GM21381 (cell line): ENCODE results near the gene RHOH.

Experiments used
- ATAC-seq: cut with Tn5 transposase; IDR thresholded peaks from one replicate; pipeline ENCODE4 v1.9.1; 2021; ENCODE audit warnings: mild to moderate bottlenecking, moderate library complexity; ENCODE audit not compliant: unreplicated experiment

The RHOH gene

DNA sequence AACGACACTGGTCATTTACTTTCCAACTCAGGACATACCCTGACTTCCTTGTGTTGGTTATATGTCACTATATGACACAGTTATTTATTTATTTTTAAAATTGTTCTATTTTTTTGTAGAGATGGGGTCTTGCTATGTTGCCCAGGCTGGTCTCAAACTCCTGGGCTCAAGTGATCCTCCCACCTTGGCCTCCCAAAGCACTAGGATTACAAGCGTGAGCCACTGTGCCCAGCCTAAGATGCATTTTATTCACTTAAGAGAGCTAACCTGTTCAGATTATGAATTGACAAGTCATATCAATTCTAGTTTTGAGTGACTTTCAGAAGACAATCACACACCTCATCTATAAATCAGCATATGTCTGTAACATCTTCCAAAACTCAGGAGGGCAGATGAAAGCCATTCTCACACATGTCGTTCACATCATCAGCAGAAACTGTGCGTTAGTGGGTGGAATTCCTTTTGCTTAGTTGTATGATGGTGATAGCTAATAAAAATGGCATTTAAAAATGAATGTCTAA lies 9.4 kb upstream of the RHOH start:
- ATAC-seq: no peak

DNA sequence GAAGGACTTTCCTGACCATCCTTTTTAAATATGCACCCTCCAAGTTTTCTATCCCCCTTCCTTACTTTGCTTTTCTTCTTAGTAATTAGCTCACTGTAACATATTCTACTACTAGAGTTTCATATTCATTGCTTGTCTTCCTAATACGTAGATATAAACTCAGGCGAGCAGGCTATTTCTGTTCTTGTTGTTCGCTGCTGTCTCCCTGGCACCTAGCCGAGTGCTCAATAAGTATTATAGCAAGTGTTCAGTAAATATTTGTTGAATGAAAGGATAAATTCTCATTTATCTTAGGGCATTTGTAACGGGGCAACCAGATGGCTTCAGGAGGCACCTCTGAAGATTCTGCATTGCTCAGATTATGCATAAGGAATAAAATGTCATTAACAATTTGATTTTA lies 6.8 kb upstream of the RHOH start:
- no peak for ATAC-seq

DNA sequence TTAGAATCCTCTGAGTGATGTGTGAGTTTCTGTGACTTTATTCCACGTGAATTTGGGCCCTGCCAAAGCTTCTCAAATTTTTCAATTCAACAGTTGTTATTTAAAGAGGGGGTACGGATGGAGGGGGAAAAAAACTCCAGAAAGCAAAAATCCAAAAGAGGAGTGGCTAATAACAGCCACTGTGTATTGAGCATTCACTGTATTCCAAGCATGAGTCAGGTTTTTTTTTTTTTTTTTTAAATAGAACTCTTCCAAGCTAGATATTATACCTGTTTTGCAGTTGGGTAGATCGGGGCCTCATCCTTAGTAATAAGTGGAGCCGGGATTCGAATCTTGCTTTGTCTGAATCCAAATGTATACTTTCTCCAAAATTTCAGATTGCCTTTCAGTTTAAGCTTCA lies 6.4 kb upstream of the RHOH start:
- ATAC-seq: no peak

DNA sequence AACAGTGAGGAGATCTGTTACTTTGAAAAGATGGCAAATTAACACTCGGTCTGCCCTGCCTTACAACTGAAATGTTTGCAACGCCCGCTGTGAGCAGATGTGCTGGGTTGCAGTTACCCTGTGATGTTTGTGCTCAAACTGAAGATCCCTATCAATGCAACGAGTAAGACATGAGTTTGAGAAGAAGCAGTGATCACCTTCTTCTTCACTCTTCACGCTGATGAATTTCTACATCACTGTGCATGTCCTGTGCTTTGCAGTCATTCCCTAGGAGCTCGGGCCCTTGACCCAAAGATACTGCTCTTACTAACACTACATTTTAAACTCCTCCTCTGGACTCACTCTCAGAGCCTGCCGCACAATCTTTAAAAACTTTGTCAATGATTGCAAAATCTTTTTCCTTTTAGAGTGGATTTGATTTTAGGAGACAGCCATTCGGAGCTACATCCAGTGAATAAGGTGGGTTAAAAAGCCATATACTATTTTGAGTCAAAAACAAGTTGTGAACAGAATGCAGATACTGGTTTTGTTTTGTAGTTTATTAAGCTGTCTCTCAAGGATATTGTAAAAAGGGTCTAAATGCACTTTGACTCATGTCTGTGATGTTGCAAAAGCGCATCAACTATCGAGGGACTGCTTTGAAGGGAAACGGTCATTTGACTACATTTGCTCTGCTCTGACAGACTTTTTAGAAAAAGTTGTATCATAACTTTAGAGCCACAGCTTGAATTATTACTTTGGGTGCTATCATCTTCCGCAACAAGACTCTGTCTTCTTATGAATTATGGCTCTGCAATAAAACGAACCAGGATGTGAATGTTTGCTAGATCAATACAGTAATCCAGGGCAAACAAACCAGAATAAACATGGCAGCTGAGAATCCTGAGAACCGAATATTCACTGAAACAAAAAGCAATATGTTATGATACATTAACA lies 5.7 kb upstream of the RHOH start:
- no peak for ATAC-seq

DNA sequence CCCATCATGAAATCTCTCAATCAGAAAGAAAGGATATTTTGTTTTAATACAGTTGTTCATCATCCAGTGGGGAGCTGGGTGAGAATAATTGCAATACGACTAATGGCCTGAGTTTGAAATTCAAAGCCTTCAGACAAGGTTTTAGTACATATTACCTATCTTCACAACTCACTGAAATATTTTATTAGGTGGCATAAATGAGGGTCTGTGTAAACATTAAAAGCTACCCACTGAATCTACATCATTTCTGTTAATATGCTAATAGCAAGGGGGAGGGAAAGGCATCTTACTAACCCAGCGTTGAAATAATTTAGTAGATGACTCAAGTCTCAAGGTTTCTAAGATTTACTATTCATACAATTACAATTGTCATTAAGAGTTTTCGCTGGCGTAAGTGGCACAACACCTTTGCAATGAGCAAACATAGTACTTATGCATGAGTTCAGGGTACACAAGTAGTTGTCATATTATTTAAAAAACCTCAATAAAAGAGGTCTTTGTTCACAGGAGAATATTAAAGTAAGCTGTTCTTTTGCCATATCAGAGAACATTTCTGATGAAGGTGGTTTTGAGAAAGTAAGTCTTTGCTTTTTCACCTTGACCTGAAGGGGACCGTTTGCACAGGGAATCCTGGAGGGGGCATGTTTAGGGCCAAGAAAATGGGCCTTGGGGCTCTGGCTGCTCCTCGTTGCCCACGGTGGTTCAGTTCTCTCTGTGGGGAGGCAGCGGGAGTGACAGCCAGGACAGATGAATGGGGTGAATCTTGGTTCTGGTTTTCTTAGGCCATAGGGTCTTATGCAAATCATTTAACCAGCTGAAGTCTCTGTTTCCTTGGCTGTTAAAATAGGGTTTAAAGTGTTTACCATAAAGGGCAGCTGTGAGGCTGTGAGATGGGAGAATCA lies 4.5 kb upstream of the RHOH start:
- peak; percentile 40 for ATAC-seq

DNA sequence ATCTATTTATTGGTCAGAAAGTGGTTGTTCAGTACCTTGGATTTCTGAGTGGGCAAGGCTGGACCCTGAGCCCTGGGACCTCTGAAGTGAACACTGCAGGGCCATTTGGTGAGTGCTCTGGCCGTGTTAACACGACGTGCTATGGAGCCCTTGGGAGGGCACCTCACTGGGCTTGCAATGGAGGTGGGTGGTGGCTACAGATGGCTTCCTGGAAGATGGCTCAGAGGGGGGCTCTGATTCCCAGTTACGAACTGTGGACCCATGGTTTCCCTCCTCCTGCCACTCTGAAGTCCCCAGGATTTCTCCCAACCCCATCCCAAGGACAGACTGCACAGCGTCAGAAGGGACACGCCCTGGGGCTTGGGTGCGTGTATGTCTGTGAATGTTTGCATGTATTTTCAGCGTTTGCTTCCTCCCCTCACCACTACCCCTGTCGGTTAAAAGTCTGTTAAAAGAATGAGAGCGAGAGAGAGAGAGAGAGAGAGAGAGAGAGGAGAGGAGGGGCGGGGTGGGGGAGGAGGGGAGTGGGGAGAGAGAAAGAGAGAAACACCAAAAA lies 3.7 kb upstream of the RHOH start:
- peak; percentile 31 for ATAC-seq

DNA sequence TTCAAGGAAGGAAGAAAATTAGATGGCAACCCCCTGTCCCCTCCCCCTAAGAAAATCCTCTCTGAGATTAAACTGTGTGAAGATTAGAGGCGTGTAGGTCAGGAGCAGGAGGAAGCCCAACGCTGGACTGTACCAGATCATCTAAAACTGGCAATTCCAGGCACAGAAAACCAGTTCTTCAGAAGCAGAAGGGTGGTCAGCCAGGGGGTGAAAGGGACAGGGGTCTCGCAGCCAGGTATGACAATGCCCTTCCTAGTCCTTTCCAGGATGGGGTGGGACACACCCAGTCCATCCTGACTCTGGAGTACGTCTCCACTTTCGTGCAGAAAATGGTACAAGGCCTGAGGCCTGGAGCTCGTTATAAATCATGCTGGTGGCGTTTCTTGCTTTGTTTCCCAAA lies 3.3 kb upstream of the RHOH start:
- ATAC-seq: no peak

DNA sequence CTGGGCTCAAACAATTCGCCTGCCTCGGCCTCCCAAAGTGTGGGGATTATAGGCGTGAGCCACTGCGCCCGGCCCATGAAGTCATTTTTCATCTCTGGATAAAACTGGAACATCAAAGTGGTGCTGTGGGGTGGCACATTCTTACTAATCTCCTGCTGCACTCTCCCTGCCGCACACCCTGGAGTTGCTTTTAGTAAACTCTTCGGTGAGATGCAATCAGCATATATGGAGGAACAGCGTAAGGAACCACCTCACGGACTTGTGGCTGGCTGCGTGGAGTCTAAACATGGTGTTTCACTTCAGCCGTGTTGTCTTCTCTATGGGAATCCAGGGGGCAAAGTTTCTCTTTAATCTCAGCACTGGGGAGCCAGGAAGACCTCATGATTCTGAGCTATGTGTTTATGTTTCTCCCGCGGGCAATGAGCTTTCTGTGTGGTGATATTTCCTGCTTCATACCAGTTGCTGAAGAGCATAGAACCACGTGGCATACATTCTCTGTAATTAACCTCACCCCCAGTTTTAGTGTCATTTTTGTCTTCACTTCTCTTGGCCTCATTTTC lies 2.1 kb upstream of the RHOH start:
- ATAC-seq: no peak

DNA sequence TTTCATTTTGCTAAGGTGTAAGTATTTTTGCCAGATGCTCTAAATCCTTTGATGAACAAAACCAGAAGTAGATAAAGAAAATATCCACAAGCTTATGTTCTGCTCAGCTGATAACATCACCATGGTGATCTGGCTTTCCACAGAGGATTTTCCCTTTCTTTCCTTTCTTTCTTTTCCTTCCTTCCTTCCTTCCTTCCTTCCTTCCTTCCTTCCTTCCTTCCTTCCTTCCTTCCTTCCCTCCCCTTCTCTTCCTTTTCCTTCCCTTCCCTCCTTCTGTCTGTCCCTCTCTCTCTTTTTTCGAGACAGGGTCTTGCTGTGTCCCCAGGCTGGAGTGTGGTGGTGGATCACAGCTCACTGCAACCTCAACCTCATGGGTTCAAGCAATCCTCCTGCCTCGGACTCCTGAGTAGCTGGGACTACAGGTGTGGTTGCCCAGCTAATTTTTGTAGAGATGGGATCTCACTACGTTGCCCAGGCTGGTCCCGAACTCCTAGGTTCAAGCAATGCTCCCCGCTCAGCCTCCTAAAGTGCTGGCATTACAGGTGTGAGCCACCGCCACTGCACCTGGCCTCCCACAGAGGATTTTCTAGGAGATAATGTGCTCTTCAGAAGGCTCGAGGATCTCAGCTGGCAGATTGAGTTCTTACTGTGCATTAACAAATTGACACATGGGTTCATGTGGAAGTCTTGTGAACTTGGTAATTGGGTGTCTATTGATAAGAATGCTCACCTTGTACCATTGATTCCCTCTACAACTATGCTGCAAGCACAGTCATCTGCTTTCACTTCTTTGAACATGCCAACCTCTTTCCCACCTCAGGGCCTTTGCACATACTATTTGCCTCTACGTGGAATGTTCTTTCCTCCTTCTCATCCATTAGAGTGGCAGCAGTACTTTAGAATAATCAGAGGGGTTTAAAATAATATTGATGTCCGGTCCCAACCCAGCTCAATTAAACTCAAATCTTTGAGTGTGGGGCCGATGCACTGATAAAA lies 1.4 kb upstream of the RHOH start:
- no peak for ATAC-seq

DNA sequence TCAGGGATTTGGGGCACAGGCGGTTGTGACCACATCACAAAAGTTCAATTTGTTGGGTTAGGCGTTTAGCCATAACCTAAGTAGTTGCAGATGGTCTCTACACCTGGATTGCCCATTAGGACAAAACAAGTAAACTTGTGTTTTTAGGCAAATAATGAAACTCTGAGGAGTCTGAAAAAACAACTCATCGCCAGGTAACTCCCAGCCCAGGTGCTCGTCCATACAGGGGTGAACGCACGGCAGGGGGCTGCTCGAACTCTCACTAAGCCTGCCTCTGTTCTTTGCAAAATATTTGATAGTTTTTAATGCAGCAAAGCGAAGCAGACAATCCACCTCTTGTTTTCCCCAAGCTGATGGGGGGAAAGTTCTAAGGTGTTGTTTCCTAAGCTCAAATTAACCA lies 559 bp upstream of the RHOH start:
- no peak for ATAC-seq

DNA sequence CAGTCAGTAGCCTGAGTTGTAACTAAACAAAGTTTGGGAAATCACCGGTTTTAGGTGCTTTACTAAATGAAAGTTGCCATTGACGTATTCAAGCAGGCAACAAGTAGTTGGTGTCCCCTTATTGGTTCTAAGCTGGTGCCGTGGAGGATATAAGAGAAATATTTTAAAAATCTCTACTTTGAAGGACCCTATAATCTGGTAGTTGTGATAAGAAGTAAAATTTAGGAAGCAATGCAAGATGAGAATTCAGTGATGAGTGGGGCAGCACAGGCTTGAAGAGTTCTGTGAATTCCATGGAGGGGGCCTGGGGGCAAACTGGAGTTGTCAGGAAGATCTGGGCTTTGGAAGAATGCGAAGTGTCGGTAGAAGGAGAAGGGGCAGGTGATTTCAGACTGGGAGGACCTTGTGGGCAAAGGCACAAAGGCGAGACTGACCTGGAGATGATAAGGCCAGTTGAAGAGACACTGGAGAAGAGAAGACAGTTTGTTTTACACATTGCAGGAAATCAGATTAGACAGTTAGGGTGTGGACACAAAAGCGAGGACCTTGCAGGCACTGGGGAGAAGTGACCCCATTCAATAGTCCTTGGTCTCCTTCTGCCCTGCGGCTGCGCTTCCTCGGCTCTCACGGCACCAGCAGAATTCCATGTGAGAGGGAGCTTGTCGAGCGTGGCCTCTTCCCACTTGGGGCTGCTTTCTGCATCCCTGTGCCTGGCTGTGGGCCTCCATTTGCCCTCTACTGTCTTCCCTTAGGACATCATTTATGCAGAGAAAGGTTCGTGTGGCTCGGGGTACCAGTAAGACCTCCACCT lies 1.3 kb downstream of the RHOH start:
- ATAC-seq: no peak

DNA sequence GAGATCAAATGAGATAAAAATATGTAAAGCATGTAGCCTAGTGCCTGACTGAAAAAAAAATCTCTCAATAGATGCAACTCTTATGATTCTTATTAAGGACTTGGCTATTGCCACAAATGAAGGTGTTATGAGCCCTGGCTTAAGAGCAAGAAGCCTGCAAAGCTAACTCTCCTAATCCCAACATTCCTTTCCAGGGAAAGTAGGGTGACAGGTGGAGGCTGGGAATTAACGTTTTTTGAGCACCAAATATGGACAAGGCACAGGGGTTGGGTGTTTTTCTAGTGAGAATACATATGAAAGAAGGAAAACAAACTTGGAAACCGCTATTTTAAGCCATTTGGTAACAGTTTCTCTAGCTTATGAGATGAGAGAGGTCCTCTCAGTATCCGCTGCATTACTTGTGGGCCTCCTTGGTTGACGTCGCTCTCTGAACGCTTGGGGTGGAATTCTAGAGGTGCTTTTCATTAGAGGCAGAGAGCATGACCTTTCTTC lies 2.4 kb downstream of the RHOH start:
- ATAC-seq: no peak

DNA sequence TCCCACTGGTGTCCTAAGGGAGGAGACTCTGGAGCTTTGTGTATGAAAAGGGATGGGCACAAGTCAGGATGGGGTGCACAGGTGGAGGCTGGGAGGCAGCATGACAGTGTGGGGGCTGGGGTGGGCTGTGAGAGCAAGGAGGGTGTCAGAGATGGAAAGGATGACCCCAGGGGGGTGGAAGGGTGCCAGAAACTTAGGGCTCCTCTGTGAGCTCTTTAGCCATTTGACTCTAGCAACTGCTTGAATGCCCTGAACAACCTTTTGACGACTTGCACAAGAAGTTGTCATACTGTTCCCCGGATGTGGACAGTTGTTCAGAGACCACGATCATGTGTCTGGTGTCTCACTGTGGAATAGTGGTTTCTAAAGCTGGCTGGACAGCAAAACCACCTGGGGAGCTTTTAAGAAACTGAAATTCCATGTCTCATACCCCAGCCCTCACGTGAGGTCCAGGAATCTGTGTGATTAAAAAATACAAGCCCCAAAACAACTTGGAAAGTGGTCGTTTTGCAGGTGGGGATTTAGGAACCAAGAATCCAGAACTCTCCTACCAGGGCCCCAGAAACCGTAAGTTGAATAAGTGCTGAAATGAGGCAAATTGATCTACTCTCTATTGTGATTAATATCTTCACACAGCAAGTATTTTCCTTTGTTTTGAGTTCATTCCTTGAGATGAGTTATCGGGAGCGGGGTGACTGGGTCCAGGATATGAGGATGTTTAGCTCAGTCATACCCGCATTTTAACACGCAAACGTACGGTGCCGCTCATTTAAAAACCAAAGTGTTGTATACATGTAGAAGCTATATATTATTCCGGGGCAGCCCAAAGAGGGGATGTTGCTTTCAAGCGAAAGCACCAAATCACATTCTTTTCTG lies 3.4 kb downstream of the RHOH start:
- ATAC-seq: peak; percentile 47

DNA sequence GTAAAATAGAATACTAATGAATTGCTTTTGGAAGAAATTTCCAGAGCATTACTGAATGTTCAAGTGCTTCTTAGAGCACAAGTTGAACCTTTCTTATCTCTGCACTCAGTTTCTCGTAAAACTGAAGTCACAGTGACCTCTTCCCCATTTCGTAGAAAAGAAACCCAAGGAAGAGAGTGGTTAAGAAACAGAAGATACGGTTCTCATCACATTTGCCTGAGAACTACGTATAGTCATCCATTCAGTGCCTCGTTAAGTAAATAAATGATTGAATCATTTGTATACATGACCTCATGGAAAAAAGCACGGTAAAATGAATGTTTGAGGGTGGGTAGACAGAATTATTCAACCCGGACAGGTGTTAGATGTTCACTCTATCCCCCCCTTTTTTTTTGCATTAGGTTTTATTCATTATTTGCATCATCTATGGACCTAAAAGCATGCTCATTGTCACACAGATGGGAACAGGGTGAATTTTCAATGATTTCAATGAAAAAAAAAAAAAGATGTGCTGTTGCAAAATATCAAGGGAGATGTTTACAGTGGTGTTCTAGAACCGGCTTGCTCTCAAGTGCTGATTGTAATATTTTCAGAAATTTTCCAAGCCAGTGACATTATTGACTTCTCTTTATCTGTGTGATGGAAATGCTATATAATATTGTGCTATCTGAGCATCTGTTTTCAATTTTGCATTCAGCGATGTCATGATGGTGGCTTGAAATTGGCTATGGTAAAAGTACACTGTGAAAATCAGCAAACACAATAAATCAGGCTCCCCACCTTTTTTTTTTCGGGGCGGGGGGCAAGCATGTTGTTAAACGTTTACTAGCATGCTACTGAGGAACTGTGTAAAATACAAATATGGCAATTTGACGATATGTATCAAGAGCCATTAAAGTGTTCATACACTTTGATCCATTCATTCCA lies 4.3 kb downstream of the RHOH start:
- ATAC-seq: no peak

DNA sequence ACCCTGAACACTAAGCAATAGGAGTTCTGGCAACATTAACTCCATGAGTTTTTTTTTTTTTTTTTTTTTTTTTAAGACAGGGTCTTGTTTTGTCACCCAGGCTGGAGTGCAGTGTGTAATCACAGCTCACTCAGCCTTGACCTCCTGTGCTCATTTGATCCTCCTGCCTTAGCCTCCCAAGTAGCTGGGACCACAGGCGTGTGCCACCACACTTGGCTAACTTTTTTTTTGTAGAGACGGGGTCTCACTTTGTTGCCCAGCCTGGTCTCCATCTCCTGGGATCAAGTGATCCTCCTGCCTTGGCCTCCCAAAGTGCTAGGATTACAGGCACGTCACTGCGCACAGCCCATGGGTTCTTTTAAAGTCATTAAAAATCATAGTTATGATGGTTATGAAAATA lies 5.1 kb downstream of the RHOH start:
- no peak for ATAC-seq

DNA sequence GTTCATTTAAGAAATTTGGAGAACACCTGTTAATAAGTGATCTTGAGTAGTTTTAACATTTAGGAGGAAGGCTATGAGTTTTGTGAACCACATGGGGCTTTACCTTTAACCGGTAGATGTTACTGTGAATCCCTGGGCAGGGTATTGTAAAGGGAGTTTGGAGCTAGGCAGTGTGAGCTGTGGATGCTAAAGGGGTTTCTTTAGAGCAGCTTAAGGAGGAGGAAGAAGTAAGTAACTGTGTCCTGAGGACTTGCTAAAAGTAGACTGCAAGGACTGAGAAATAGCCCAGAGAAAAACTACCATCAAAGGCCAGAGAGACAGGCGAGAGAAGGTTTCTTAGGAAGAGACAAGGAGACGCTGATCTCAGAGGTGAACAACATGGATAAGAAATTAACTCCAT lies 5.6 kb downstream of the RHOH start:
- ATAC-seq: no peak
